Measurements from ENCODE around the gene COX6B1.

The COX6B1 gene

GRCh38 chr19:35657904-35658700 is 10.0 kb downstream of the COX6B1 start:
- Histone ChIP-seq H3K4me3 (ENCODE audit: low read length) (no peak overlapping the region), H3K4me1 (ENCODE audit: insufficient read depth, low read length) (no peaks in the 10 kb centered on the region), H3K27me3 (ENCODE audit: insufficient read depth, low read length) (no peaks in the 10 kb centered on the region), H3K36me3 (ENCODE audit: insufficient read depth, low read length) (peaks cover 68% of the 10 kb centered on the region), H2AFZ (ENCODE audit: low read depth, low read length) (no peak overlapping the region), H3K9me3 (ENCODE audit: low read length) (no peaks in the 10 kb centered on the region)

GRCh38 chr19:35661995-35662340 is 13.8 kb downstream of the COX6B1 start:
- Histone ChIP-seq H2AFZ (ENCODE audit: low read depth, low read length) (no peak overlapping the region), H3K27me3 (ENCODE audit: insufficient read depth, low read length) (no peaks in the 10 kb centered on the region), H3K4me3 (ENCODE audit: low read length) (no peak overlapping the region), H3K9me3 (ENCODE audit: low read length) (no peaks in the 10 kb centered on the region), H3K4me1 (ENCODE audit: insufficient read depth, low read length) (no peaks in the 10 kb centered on the region), H3K36me3 (ENCODE audit: insufficient read depth, low read length) (peaks cover 44% of the 10 kb centered on the region)

GRCh38 chr19:35663981-35664380 is 15.9 kb downstream of the COX6B1 start:
- peaks cover 30% of the 10 kb centered on the region for H3K36me3 ChIP-seq (ENCODE audit: insufficient read depth, low read length)
- H3K27me3 ChIP-seq (ENCODE audit: insufficient read depth, low read length), result no peaks in the 10 kb centered on the region
- no peak overlapping the region for H2AFZ ChIP-seq (ENCODE audit: low read depth, low read length)
- H3K4me3 ChIP-seq (ENCODE audit: low read length), result no peak overlapping the region
- H3K4me1 ChIP-seq (ENCODE audit: insufficient read depth, low read length), result no peaks in the 10 kb centered on the region
- no peaks in the 10 kb centered on the region for H3K9me3 ChIP-seq (ENCODE audit: low read length)

GRCh38 chr19:35665157-35665556 is 17.0 kb downstream of the COX6B1 start:
- no peaks in the 10 kb centered on the region for H3K4me1 ChIP-seq (ENCODE audit: insufficient read depth, low read length)

GRCh38 chr19:35665604-35666003 is 17.5 kb downstream of the COX6B1 start:
- H3K36me3 ChIP-seq (ENCODE audit: insufficient read depth, low read length), result peaks cover 22% of the 10 kb centered on the region
- no peak overlapping the region for H3K4me3 ChIP-seq (ENCODE audit: low read length)
- no peaks in the 10 kb centered on the region for H3K4me1 ChIP-seq (ENCODE audit: insufficient read depth, low read length)
- H3K9me3 ChIP-seq (ENCODE audit: low read length), result no peaks in the 10 kb centered on the region
- H3K27me3 ChIP-seq (ENCODE audit: insufficient read depth, low read length), result no peaks in the 10 kb centered on the region
- H2AFZ ChIP-seq (ENCODE audit: low read depth, low read length), result no peak overlapping the region

More at GRCh38 chr19:35665157-35665556, 17.0 kb downstream of the COX6B1 start:
- no peaks in the 10 kb centered on the region for H3K9me3 ChIP-seq (ENCODE audit: low read length)
- H2AFZ ChIP-seq (ENCODE audit: low read depth, low read length), result no peak overlapping the region
- H3K4me3 ChIP-seq (ENCODE audit: low read length), result no peak overlapping the region
- H3K27me3 ChIP-seq (ENCODE audit: insufficient read depth, low read length), result no peaks in the 10 kb centered on the region
- peaks cover 22% of the 10 kb centered on the region for H3K36me3 ChIP-seq (ENCODE audit: insufficient read depth, low read length)

GRCh38 chr19:35666251-35666913 is 18.3 kb downstream of the COX6B1 start, which contains the start of gene UPK1A:
UPK1A (plus strand) TSS chr19:35666517; CDS start chr19:35666813, 296 bp downstream.
- no peaks in the 10 kb centered on the region for H3K9me3 ChIP-seq (ENCODE audit: low read length)
- H3K4me3 ChIP-seq (ENCODE audit: low read length), result no peak within 1 kb of the TSS
- H3K4me1 ChIP-seq (ENCODE audit: insufficient read depth, low read length), result no peaks in the 10 kb centered on the region
- no peaks in the 10 kb centered on the region for H3K27me3 ChIP-seq (ENCODE audit: insufficient read depth, low read length)
- no peak within 1 kb of the TSS for H2AFZ ChIP-seq (ENCODE audit: low read depth, low read length)
- peaks cover 17% of the 10 kb centered on the region for H3K36me3 ChIP-seq (ENCODE audit: insufficient read depth, low read length)

GRCh38 chr19:35669566-35669965 is 21.4 kb downstream of the COX6B1 start:
- Histone ChIP-seq H3K27me3 (ENCODE audit: insufficient read depth, low read length) (peaks cover 16% of the 10 kb centered on the region), H3K4me1 (ENCODE audit: insufficient read depth, low read length) (no peaks in the 10 kb centered on the region), H3K36me3 (ENCODE audit: insufficient read depth, low read length) (no peaks in the 10 kb centered on the region), H3K4me3 (ENCODE audit: low read length) (no peak overlapping the region), H3K9me3 (ENCODE audit: low read length) (peaks cover 2% of the 10 kb centered on the region), H2AFZ (ENCODE audit: low read depth, low read length) (no peak overlapping the region)

GRCh38 chr19:35669974-35670373 is 21.9 kb downstream of the COX6B1 start:
- Histone ChIP-seq H3K4me1 (ENCODE audit: insufficient read depth, low read length) (no peaks in the 10 kb centered on the region), H3K36me3 (ENCODE audit: insufficient read depth, low read length) (no peaks in the 10 kb centered on the region), H3K9me3 (ENCODE audit: low read length) (peaks cover 2% of the 10 kb centered on the region), H3K4me3 (ENCODE audit: low read length) (no peak overlapping the region), H2AFZ (ENCODE audit: low read depth, low read length) (no peak overlapping the region), H3K27me3 (ENCODE audit: insufficient read depth, low read length) (peaks cover 16% of the 10 kb centered on the region)

GRCh38 chr19:35670686-35671085 is 22.6 kb downstream of the COX6B1 start:
- Histone ChIP-seq H3K36me3 (ENCODE audit: insufficient read depth, low read length) (no peaks in the 10 kb centered on the region), H3K4me3 (ENCODE audit: low read length) (no peak overlapping the region), H3K4me1 (ENCODE audit: insufficient read depth, low read length) (no peaks in the 10 kb centered on the region), H2AFZ (ENCODE audit: low read depth, low read length) (no peak overlapping the region), H3K27me3 (ENCODE audit: insufficient read depth, low read length) (peaks cover 16% of the 10 kb centered on the region), H3K9me3 (ENCODE audit: low read length) (peaks cover 2% of the 10 kb centered on the region)

- Histone ChIP-seq H3K9me3 (ENCODE audit: low read length) (peaks cover 2% of the 10 kb centered on the region), H3K4me1 (ENCODE audit: insufficient read depth, low read length) (no peaks in the 10 kb centered on the region), H3K36me3 (ENCODE audit: insufficient read depth, low read length) (no peaks in the 10 kb centered on the region), H3K4me3 (ENCODE audit: low read length) (no peak overlapping the region), H3K27me3 (ENCODE audit: insufficient read depth, low read length) (peaks cover 16% of the 10 kb centered on the region), H2AFZ (ENCODE audit: low read depth, low read length) (no peak overlapping the region)
Observed at GRCh38 chr19:35671818-35672217, 23.7 kb downstream of the COX6B1 start.

- Histone ChIP-seq H2AFZ (ENCODE audit: low read depth, low read length) (no peak overlapping the region), H3K36me3 (ENCODE audit: insufficient read depth, low read length) (no peaks in the 10 kb centered on the region), H3K4me1 (ENCODE audit: insufficient read depth, low read length) (no peaks in the 10 kb centered on the region), H3K4me3 (ENCODE audit: low read length) (no peak overlapping the region), H3K27me3 (ENCODE audit: insufficient read depth, low read length) (peaks cover 16% of the 10 kb centered on the region), H3K9me3 (ENCODE audit: low read length) (peaks cover 2% of the 10 kb centered on the region)
Observed at GRCh38 chr19:35673121-35673804, 25.1 kb downstream of the COX6B1 start.

- Histone ChIP-seq H3K4me1 (ENCODE audit: insufficient read depth, low read length) (no peaks in the 10 kb centered on the region), H3K27me3 (ENCODE audit: insufficient read depth, low read length) (peaks cover 16% of the 10 kb centered on the region), H3K4me3 (ENCODE audit: low read length) (no peak overlapping the region), H2AFZ (ENCODE audit: low read depth, low read length) (no peak overlapping the region), H3K9me3 (ENCODE audit: low read length) (peaks cover 2% of the 10 kb centered on the region), H3K36me3 (ENCODE audit: insufficient read depth, low read length) (no peaks in the 10 kb centered on the region)
Observed at GRCh38 chr19:35675589-35676140, 27.5 kb downstream of the COX6B1 start.

GRCh38 chr19:35689836-35690235 is 41.7 kb downstream of the COX6B1 start:
- Histone ChIP-seq H3K27me3 (ENCODE audit: insufficient read depth, low read length) (no peaks in the 10 kb centered on the region), H3K36me3 (ENCODE audit: insufficient read depth, low read length) (no peaks in the 10 kb centered on the region), H3K4me1 (ENCODE audit: insufficient read depth, low read length) (peaks cover 3% of the 10 kb centered on the region), H2AFZ (ENCODE audit: low read depth, low read length) (no peak overlapping the region), H3K4me3 (ENCODE audit: low read length) (no peak overlapping the region), H3K9me3 (ENCODE audit: low read length) (no peaks in the 10 kb centered on the region)
